ENCODE results near the gene TENT4B.

Gene TENT4B

GRCh38 chr16:50195756-50196155 is 42.6 kb downstream of the TENT4B start:
- DNase-seq (ENCODE audit: low spot score): no peak

- DNase-seq (ENCODE audit: low spot score): no peak
Observed at GRCh38 chr16:50197582-50197981, 44.5 kb downstream of the TENT4B start.

GRCh38 chr16:50198802-50199403 is 45.8 kb downstream of the TENT4B start:
- no peak for DNase-seq (ENCODE audit: low spot score)

GRCh38 chr16:50201787-50202186 is 48.7 kb downstream of the TENT4B start:
- no peak for DNase-seq (ENCODE audit: low spot score)

- DNase-seq (ENCODE audit: low spot score): no peak
Observed at GRCh38 chr16:50202926-50203624, 50.0 kb downstream of the TENT4B start.

- no peak for DNase-seq (ENCODE audit: low spot score)
Observed at GRCh38 chr16:50203681-50204080, 50.6 kb downstream of the TENT4B start.

GRCh38 chr16:50204453-50205108 is 51.5 kb downstream of the TENT4B start:
- no peak for DNase-seq (ENCODE audit: low spot score)

GRCh38 chr16:50207652-50208051 is 54.5 kb downstream of the TENT4B start:
- no peak for DNase-seq (ENCODE audit: low spot score)

GRCh38 chr16:50208460-50208931 is 55.4 kb downstream of the TENT4B start:
- no peak for DNase-seq (ENCODE audit: low spot score)

GRCh38 chr16:50209546-50210265 is 56.6 kb downstream of the TENT4B start:
- no peak for DNase-seq (ENCODE audit: low spot score)

GRCh38 chr16:50210266-50211038 is 57.3 kb downstream of the TENT4B start:
- DNase-seq (ENCODE audit: low spot score): peak; percentile 58

- peak; percentile 72 for DNase-seq (ENCODE audit: low spot score)
Observed at GRCh38 chr16:50213939-50214519, 60.9 kb downstream of the TENT4B start.

- peak; percentile 7 for DNase-seq (ENCODE audit: low spot score)
Observed at GRCh38 chr16:50215680-50216079, 62.6 kb downstream of the TENT4B start.

GRCh38 chr16:50216231-50216630 is 63.1 kb downstream of the TENT4B start:
- DNase-seq (ENCODE audit: low spot score): no peak

- no peak for DNase-seq (ENCODE audit: low spot score)
Observed at GRCh38 chr16:50219402-50219975, 66.4 kb downstream of the TENT4B start.

GRCh38 chr16:50224286-50224685 is 71.2 kb downstream of the TENT4B start:
- DNase-seq (ENCODE audit: low spot score): no peak

GRCh38 chr16:50227120-50227519 is 74.0 kb downstream of the TENT4B start:
- no peak for DNase-seq (ENCODE audit: low spot score)

- DNase-seq (ENCODE audit: low spot score): no peak
Observed at GRCh38 chr16:50227665-50228064, 74.6 kb downstream of the TENT4B start.

GRCh38 chr16:50228364-50228868 is 75.3 kb downstream of the TENT4B start:
- no peak for DNase-seq (ENCODE audit: low spot score)

- DNase-seq (ENCODE audit: low spot score): no peak
Observed at GRCh38 chr16:50229149-50229726, 76.1 kb downstream of the TENT4B start.

Measured in activated CD4-positive, alpha-beta T cell treated with anti-CD3 and anti-CD28 coated beads, Interleukin-2, Interleukin-4, amounts not matched to agents 100 ng/mL and 50 ng/mL, durations not matched to agents 16 hours and 8 hours (primary cell).